ENCODE measurements around the gene EXOC2. TPM values are rescaled to one million over a fixed set of nuclear protein-coding genes. Genes with fewer than 3 reads are reported as not detected.

Gene EXOC2
- total RNA-seq, 2 experiments from 2014 or later = 43.4 to 43.6 TPM

GRCh38 chr6:449057-449430 is 243.9 kb downstream of the EXOC2 start:
- POLR2A ChIA-PET = interaction anchor here (0.7 kb wide), 1 partner anchor 13 kb away, joined by 3 read pairs; no protein-coding TSS in a partner anchor

GRCh38 chr6:448296-449056 is 244.5 kb downstream of the EXOC2 start:
- POLR2A ChIA-PET = no interaction called here
- CTCF ChIA-PET = no interaction called here

More at GRCh38 chr6:449057-449430, 243.9 kb downstream of the EXOC2 start:
- CTCF ChIA-PET = no interaction called here

- POLR2A ChIA-PET = interaction anchor here (0.9 to 3.2 kb wide), 10 partner anchors 13 to 56 kb away, joined by 3 to 18 read pairs (median 4); partner anchors contain the start of gene IRF4
- CTCF ChIA-PET = interaction anchor here (0.6 to 3.5 kb wide), 8 partner anchors 12 to 112 kb away, joined by 3 to 24 read pairs (median 4); no protein-coding TSS in a partner anchor
These were observed 245.4 kb downstream of the EXOC2 start for GRCh38 chr6:447381-448165.

GRCh38 chr6:446418-447366 is 246.2 kb downstream of the EXOC2 start:
- ChIA-PET POLR2A (interaction anchor here (0.9 to 3.2 kb wide), 13 partner anchors 12 to 55 kb away, joined by 3 to 18 read pairs (median 4); partner anchors contain the start of gene IRF4), CTCF (interaction anchor here (0.6 to 3.5 kb wide), 9 partner anchors 11 to 113 kb away, joined by 3 to 24 read pairs (median 4); no protein-coding TSS in a partner anchor)

GRCh38 chr6:445571-446417 is 247.1 kb downstream of the EXOC2 start:
- ChIA-PET CTCF (interaction anchor here (0.5 to 3.5 kb wide), 6 partner anchors 10 to 257 kb away, joined by 3 to 24 read pairs (median 5); no protein-coding TSS in a partner anchor), POLR2A (interaction anchor here (1.1 to 3.2 kb wide), 10 partner anchors 12 to 54 kb away, joined by 3 to 18 read pairs (median 6); partner anchors contain the start of gene IRF4)

- ChIA-PET CTCF (interaction anchor here (0.9 to 3.5 kb wide), 3 partner anchors 9 to 256 kb away, joined by 3 to 24 read pairs (median 6); no protein-coding TSS in a partner anchor), POLR2A (interaction anchor here (0.5 to 3.2 kb wide), 4 partner anchors 22 to 53 kb away, joined by 3 to 18 read pairs (median 4); partner anchors contain the start of gene IRF4)
These were observed 248.2 kb downstream of the EXOC2 start for GRCh38 chr6:444653-445275.

- ChIA-PET CTCF (interaction anchor here (3.5 kb wide), 1 partner anchor 8 kb away, joined by 24 read pairs; no protein-coding TSS in a partner anchor), POLR2A (no interaction called here)
These were observed 249.2 kb downstream of the EXOC2 start for GRCh38 chr6:443621-444159.

- ChIA-PET CTCF (interaction anchor here (0.6 kb wide), 1 partner anchor 243 kb away, joined by 3 read pairs; no protein-coding TSS in a partner anchor), POLR2A (no interaction called here)
These were observed 251.6 kb downstream of the EXOC2 start for GRCh38 chr6:441126-441920.

GRCh38 chr6:439641-440167 is 253.2 kb downstream of the EXOC2 start:
- POLR2A ChIA-PET = no interaction called here
- CTCF ChIA-PET = no interaction called here

GRCh38 chr6:438634-439170 is 254.2 kb downstream of the EXOC2 start:
- CTCF ChIA-PET = no interaction called here
- POLR2A ChIA-PET = no interaction called here

- CTCF ChIA-PET = interaction anchor here (3.8 kb wide), 1 partner anchor 9 kb away, joined by 24 read pairs; no protein-coding TSS in a partner anchor
- POLR2A ChIA-PET = no interaction called here
These were observed 255.9 kb downstream of the EXOC2 start for GRCh38 chr6:437037-437392.

- ChIA-PET CTCF (interaction anchor here (3.8 kb wide), 1 partner anchor 9 kb away, joined by 24 read pairs; no protein-coding TSS in a partner anchor), POLR2A (interaction anchor here (0.6 kb wide), 1 partner anchor 13 kb away, joined by 3 read pairs; no protein-coding TSS in a partner anchor)
These were observed 256.5 kb downstream of the EXOC2 start for GRCh38 chr6:436308-437036.

- ChIA-PET CTCF (interaction anchor here (3.8 kb wide), 1 partner anchor 10 kb away, joined by 24 read pairs; no protein-coding TSS in a partner anchor), POLR2A (interaction anchor here (0.6 to 2.2 kb wide), 9 partner anchors 11 to 57 kb away, joined by 3 to 12 read pairs (median 5); partner anchors contain the start of gene IRF4)
These were observed 257.3 kb downstream of the EXOC2 start for GRCh38 chr6:435441-436307.
